ENCODE results near the gene DUSP22. TPM values are rescaled to one million over a fixed set of nuclear protein-coding genes. Genes with fewer than 3 reads are reported as not detected.

The DUSP22 gene
- polyA plus RNA-seq, 4 donors: 22.2 to 24.6 (median 23.3) TPM

- no peak for DNase-seq (ENCODE audit: low read depth in 4 of 4, low spot score in 3 of 4)
Measured at GRCh38 chr6:296151-297122, 4.2 kb downstream of the DUSP22 start.

- no peak for DNase-seq (ENCODE audit: low read depth in 4 of 4, low spot score in 3 of 4)
Measured at GRCh38 chr6:297571-298232, 5.4 kb downstream of the DUSP22 start.

- DNase-seq (ENCODE audit: low read depth in 4 of 4, low spot score in 3 of 4): no peak
Measured at GRCh38 chr6:298233-299103, 6.2 kb downstream of the DUSP22 start.

GRCh38 chr6:299104-299980 lies 7.1 kb downstream of the DUSP22 start:
- no peak for DNase-seq (ENCODE audit: low read depth in 4 of 4, low spot score in 3 of 4)

GRCh38 chr6:300026-300425 lies 7.7 kb downstream of the DUSP22 start:
- DNase-seq (ENCODE audit: low read depth in 4 of 4, low spot score in 3 of 4): no peak

- no peak for DNase-seq (ENCODE audit: low read depth in 4 of 4, low spot score in 3 of 4)
Measured at GRCh38 chr6:300494-301198, 8.4 kb downstream of the DUSP22 start.

- no peak for DNase-seq (ENCODE audit: low read depth in 4 of 4, low spot score in 3 of 4)
Measured at GRCh38 chr6:301526-301925, 9.2 kb downstream of the DUSP22 start.

GRCh38 chr6:301929-302705 lies 9.8 kb downstream of the DUSP22 start:
- no peak for DNase-seq (ENCODE audit: low read depth in 4 of 4, low spot score in 3 of 4)

- no peak for DNase-seq (ENCODE audit: low read depth in 4 of 4, low spot score in 3 of 4)
Measured at GRCh38 chr6:302760-303159, 10.5 kb downstream of the DUSP22 start.

- DNase-seq (ENCODE audit: low read depth in 4 of 4, low spot score in 3 of 4): no peak
Measured at GRCh38 chr6:303263-303662, 11.0 kb downstream of the DUSP22 start.

GRCh38 chr6:303948-304558 lies 11.8 kb downstream of the DUSP22 start:
- DNase-seq (ENCODE audit: low read depth in 4 of 4, low spot score in 3 of 4): no peak

- no peak for DNase-seq (ENCODE audit: low read depth in 4 of 4, low spot score in 3 of 4)
Measured at GRCh38 chr6:304833-305370, 12.6 kb downstream of the DUSP22 start.

GRCh38 chr6:305371-306206 lies 13.3 kb downstream of the DUSP22 start:
- DNase-seq (ENCODE audit: low read depth in 4 of 4, low spot score in 3 of 4): no peak

GRCh38 chr6:306641-307061 lies 14.4 kb downstream of the DUSP22 start:
- no peak for DNase-seq (ENCODE audit: low read depth in 4 of 4, low spot score in 3 of 4)

- no peak for DNase-seq (ENCODE audit: low read depth in 4 of 4, low spot score in 3 of 4)
Measured at GRCh38 chr6:307065-307814, 15.0 kb downstream of the DUSP22 start.

- DNase-seq (ENCODE audit: low read depth in 4 of 4, low spot score in 3 of 4): no peak
Measured at GRCh38 chr6:307874-308273, 15.6 kb downstream of the DUSP22 start.

Measured in right renal pelvis (tissue), 4 donors.